HPDE6-E6E7 (cell line): ENCODE measurements around the gene NKAIN4.

Experiments
- DNase-seq: peaks from one replicate; pipeline ENCODE4 v3.0.0; 2011; ENCODE audit warnings: missing footprints; ENCODE audit errors: extremely low spot score

The NKAIN4 gene

GRCh38 chr20:63254232-63254605 lies at the start of gene NKAIN4:
Gene NKAIN4 (minus strand): TSS chr20:63254463. CDS start chr20:63254450, 13 bp downstream.
- DNase-seq, result no peak

- DNase-seq, result no peak
Observed at GRCh38 chr20:63303095-63303666, 48.9 kb upstream of the NKAIN4 start.

- no peak for DNase-seq
Observed at GRCh38 chr20:63301671-63302070, 47.4 kb upstream of the NKAIN4 start.

GRCh38 chr20:63298731-63299312 lies 44.6 kb upstream of the NKAIN4 start:
- no peak for DNase-seq

GRCh38 chr20:63297796-63298572 lies 43.7 kb upstream of the NKAIN4 start:
- DNase-seq, result no peak

GRCh38 chr20:63297371-63297781 lies 43.1 kb upstream of the NKAIN4 start:
- no peak for DNase-seq

- DNase-seq, result no peak
Observed at GRCh38 chr20:63296531-63297299, 42.5 kb upstream of the NKAIN4 start.

GRCh38 chr20:63295846-63296245 lies 41.6 kb upstream of the NKAIN4 start:
- no peak for DNase-seq

GRCh38 chr20:63295422-63295821 lies 41.2 kb upstream of the NKAIN4 start:
- no peak for DNase-seq

GRCh38 chr20:63295018-63295417 lies 40.8 kb upstream of the NKAIN4 start:
- DNase-seq, result no peak

- DNase-seq, result no peak
Observed at GRCh38 chr20:63294536-63294900, 40.3 kb upstream of the NKAIN4 start.

- DNase-seq, result no peak
Observed at GRCh38 chr20:63293871-63294535, 39.7 kb upstream of the NKAIN4 start.

- no peak for DNase-seq
Observed at GRCh38 chr20:63293456-63293855, 39.2 kb upstream of the NKAIN4 start.

- DNase-seq, result no peak
Observed at GRCh38 chr20:63292904-63293303, 38.6 kb upstream of the NKAIN4 start, which contains the start of gene COL20A1. Gene COL20A1 (plus strand): TSS chr20:63293186. CDS start chr20:63295108, 1,922 bp downstream.

- no peak for DNase-seq
Observed at GRCh38 chr20:63292292-63292701, 38.0 kb upstream of the NKAIN4 start.

GRCh38 chr20:63291811-63292210 lies 37.5 kb upstream of the NKAIN4 start:
- DNase-seq, result no peak

- peak; percentile 88 for DNase-seq
Observed at GRCh38 chr20:63290677-63291472, 36.6 kb upstream of the NKAIN4 start.

- no peak for DNase-seq
Observed at GRCh38 chr20:63290136-63290676, 35.9 kb upstream of the NKAIN4 start.

- DNase-seq, result no peak
Observed at GRCh38 chr20:63289311-63290135, 35.3 kb upstream of the NKAIN4 start.
